Raji (cell line): Measurements from ENCODE around the gene SERP1.

Source experiments
- POLR2A ChIP-seq: IDR thresholded peaks from 2 replicates; pipeline ENCODE4 v1.6.1; 2011; ENCODE audit warnings: low read depth, low read length, control low read depth; ENCODE audit not compliant: insufficient read depth

SERP1 gene

DNA sequence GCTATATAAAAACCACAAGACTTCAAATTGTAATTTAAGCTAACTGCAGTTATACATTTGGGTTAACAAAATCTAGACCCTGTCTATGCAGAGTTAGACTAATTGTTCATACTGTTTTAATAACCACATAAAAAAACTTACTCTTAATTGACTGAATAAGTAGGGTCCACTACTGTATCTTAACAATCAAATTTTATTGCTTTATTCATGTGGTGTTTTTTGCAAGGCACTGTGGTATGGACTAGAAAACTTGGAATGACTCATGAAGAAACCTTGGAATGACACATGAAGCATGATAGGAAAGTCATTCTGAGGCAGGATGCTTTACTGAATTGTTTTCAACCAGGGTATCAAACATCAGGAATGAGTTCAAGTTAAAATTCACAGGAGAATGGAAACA lies 2.3 kb downstream of the SERP1 start:
- no peak for TF ChIP-seq POLR2A

DNA sequence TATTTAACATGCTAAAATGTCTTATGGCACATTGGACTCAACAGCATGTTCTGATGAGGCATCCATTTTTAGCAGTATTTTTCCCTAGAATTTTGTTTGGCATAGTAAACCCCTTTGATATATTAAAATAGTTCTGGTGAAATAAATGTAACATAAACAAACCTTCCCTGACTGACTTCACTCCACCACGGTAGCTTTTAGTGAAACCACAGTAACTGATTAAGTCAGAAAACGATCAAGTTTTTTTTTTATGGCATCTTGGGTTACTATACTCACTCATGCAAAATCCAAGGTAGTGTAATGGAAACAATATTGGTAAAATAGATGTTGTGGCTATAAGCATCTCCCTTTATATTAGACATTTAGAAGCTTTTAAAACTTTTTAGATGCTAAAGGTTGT lies 2.8 kb downstream of the SERP1 start:
- TF ChIP-seq POLR2A: no peak

DNA sequence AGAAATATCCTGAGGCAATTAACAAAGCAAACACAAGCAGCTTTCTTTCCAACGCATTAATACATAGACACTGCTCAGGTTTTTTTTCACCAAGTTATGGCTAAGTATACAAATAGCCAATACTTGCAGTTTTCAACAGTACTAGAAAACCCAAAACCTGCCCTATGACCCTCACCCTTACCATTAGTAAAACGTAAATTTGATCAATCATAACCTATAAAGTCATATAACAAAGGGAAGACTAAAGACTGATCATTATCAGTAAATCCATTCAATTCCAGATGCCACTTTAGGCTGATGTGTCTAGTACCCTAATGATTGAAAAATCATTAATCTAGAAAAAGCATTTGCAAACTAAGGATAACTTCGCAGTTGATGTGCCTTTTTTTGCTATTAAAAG lies 3.2 kb downstream of the SERP1 start:
- no peak for TF ChIP-seq POLR2A

DNA sequence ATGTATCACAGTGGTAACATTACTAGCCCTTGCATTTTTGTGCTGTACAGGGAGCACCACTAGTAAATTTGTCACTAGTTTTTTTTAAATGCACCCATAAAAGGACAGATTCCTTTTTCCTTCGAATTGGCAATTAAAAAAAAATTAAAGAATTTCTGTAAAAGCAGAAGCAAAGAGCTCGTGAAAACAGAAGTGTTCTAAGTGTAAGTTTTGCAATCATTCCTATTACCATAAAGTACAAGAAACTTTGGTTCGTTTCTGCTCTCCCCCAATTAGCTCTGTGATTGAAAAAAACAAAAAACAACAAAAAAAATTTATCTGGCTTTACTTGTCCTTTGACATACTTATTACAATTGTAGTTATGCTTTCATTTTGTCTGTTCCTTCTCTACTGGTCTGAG lies 5.3 kb downstream of the SERP1 start:
- no peak for TF ChIP-seq POLR2A

DNA sequence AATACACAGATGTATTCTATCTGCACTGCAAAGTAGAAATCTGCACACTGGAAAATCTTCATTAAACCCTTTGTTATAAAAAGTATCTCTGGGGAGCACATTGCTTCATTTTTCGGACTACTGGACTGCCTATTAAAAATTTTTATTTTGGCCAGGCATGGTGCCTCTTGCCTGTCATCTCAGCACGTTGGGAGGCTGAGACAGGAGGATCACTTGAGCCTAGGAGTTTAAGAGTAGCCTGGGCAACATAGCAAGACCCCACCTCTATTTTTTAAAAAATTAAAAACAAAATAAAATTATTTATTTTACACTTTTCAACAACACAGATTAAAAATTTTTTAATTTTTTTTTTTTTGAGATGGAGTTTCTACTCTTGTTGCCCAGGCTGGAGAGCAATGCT lies 6.0 kb downstream of the SERP1 start:
- TF ChIP-seq POLR2A: no peak

DNA sequence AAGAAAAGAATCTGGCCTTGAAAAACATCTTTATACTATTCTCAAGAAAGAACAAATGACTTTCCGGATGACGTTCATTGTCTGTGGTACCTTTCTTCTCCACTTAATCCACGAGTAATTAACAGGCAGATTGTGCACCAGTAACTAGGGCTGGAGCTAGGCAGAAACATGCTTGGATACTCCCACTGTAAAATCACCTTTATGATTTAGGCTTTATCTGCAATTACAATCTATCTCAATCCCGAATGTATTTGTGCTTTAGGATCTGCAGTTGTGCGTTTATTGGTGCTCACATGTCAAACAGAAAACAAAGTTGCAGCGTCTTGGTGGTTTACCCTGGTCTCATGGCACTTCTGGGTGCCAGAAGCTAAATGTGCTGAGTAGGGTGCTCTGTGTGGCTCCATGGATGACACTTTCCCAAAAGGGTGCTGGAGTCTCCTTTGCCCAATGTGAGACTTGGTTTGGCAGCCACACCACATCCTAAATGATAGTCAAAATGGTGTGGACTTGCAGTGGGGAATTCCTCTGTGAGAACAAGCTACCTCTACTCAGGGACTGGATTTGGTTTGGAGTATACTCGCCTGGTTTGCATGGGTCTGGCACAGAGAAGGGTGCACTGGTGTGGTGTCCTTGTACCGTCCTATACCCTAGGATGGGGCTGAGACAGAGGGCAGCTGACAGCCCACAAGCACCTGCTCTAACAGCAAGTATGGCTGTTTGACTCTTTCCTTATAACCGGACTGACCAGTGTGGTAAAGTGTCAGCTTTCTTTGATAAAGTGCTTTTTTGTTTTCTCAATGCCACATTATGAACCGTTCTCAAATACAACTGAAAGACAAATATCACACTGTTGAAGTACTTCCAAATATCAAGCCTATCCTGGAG lies 7.7 kb downstream of the SERP1 start:
- TF ChIP-seq POLR2A: no peak

DNA sequence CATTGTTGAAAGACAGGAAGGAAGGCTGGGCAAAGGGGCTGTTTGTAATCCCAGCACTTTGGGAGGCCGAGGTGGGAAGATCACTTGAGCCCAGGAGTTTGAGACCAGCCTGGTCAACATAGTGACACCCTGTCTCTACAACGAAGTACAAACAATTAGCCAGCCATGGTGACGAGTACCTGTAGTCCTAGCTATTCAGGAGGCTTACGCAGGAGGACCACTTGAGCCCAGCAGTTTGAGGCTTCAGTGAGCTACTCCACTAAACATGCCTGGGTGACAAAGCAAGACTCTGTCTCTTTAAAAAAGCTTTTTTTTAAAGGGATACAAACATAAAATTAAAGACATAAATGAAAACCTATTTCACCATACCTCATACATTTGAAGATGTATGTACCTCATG lies 11.1 kb downstream of the SERP1 start:
- no peak for TF ChIP-seq POLR2A

DNA sequence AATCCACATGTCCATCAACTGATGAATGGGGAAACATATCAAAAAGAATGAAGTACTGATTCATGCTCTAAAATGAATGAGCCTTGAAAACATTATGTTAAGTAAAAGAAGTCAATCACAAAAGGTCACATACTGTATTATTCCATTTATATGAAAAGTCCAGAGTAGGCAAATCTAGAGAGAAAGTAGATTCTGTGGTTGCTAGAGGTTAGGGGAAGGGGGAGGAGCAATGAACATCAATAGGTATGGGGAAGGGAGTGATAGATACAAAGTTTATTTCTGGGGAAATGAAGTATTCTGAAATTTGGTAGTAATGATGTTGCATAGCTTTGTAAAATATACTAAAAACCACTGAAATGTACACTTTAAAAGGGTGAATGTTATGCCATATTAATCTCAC lies 14.5 kb downstream of the SERP1 start:
- no peak for TF ChIP-seq POLR2A

DNA sequence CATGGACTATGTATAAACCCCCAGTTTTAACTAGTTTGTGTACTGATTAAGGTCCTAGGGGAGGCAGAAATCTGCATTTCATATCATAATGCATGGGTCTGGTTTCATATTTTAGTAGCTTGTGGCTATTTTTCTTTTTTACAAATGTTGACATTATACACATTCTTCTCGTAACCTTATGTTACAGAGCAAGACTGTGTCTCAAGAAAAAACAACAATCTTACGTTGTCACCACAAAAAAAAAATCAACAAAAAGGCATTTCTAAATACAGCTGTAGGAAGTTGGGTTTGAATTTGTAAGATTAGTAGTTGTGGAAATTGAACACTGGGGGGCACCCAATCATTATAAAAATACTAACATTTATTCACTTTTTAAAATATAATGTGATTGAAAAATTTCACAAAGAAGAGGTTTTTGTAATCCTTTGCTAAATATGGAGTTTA lies 17.9 kb downstream of the SERP1 start:
- no peak for TF ChIP-seq POLR2A

DNA sequence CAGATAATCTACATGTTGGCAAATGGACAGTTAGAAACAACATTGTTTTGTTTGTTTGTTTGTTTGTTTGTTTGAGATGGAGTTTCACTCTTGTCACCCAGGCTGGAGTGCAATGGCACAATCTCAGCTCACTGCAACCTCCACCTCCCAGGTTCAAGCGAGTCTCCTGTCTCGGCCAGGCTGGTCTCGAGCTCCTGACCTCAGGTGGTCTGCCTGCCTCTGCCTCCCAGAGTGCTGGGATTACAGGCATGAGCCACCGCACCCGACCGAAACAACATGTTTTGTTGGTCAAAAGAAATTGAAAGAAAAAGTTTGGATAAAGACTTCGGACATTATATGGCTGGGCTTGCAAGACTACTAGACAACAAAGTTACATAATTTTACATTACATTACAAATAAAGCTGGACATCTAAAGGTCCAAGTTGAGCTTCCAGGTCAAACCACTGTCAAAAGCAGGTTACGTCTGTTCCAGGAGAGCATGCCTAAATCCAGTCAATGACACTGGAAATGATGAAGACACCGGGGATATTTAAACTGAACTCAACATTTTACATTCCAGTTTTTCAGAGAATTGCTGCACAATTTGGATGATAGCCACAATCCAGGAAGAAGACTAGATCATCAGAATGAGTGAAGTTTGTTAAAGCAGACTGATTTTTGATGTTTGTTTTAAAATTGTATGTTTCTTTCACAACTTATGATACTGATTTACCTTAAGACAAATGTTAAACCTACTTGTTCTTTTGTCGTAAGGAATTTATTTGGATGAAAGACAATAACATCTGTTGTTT lies 18.6 kb downstream of the SERP1 start:
- TF ChIP-seq POLR2A: no peak

DNA sequence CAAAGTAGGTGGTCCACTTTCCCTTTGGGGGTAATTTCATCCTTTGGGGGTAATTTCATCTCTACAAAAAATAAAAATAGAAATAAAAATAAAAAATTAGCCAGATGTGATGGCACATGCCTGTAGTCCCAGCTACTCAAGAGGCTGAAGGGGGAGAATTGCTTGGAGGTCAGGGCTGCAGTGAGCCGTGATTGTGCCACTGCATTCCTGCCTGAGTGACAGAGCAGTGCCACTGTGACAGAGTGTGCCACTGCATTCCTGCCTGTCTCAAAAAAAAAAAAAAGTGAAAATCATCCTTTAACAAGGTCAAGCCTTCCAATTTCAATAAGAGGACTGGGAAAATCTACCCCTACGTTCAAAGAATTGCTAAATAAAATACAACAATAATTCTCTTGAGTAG lies 22.8 kb downstream of the SERP1 start:
- no peak for TF ChIP-seq POLR2A

DNA sequence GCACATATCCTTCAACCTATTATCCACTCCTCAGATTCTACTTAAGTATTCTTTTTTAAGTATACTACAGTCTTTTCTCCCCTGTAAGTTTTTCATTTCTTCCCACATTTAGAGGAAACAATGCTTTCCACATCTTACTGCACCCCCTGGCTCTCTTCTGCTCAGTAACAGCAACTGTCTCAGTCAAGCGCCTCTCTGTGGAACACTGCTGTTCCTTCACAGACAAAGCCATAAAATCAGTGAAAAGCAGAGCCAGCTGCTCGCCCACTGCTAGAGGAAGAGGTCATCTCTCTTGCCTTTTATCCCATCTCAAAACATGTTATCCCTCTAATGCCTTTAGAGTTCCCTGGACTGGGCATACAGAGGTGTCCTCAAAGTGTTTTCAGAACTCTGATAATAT lies 24.8 kb downstream of the SERP1 start:
- no peak for TF ChIP-seq POLR2A

DNA sequence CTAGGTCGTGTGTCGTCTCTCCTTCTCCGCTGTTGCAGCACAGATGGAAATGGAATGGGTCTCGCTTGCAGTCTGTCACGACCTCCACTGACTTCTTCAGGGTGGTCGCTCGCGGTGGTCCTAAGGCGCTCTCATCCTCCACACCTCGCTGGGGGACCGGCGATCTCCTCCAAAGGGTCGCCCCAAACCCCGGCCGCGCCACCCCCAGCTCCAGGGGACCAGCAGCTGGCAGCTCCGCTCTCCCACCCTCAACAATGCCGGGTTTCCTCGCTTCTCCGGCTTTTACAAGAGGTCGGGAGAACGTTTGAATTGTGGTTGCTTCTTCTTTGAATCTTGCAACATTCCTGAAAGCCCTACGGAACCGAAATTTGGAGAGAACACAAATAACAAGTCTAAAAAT lies 25.9 kb downstream of the SERP1 start:
- no peak for TF ChIP-seq POLR2A

DNA sequence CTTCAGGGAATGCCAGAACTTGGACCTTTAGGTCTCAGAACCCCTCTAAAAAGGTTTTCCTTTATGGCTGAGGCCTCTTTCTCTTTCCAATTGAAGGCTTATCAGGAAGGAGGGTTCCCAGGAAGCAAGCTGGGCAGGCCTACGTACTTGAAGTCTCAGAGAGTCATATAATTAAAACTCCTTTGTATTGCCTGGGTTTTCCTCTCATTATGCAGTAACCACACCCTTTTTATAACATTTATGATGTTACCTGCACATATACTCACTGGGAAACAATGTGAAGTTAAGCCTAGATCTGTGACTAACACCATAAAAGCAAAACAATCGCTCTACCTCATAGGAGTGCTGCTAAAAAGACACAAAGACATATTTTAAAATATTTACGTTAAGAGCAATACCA lies 27.3 kb downstream of the SERP1 start:
- no peak for TF ChIP-seq POLR2A

DNA sequence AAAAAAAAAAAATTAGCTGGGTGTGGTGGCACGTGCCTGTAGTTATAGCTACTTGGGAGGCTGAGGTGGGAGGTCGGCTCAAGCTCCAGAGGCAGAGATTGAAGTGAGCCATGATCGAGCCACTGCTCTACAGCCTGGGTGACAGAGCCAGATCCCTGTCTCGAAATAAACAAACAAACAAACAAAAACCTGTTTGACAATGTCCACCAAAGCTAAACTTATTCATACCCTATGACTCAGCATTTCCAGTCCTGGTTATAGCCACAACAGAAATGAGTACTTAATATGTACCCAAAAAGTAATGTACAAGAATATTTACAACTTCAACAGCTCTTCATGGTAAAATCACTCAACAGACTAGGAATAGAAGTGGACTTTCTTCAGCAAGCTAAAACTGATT lies 31.1 kb downstream of the SERP1 start:
- no peak for TF ChIP-seq POLR2A

DNA sequence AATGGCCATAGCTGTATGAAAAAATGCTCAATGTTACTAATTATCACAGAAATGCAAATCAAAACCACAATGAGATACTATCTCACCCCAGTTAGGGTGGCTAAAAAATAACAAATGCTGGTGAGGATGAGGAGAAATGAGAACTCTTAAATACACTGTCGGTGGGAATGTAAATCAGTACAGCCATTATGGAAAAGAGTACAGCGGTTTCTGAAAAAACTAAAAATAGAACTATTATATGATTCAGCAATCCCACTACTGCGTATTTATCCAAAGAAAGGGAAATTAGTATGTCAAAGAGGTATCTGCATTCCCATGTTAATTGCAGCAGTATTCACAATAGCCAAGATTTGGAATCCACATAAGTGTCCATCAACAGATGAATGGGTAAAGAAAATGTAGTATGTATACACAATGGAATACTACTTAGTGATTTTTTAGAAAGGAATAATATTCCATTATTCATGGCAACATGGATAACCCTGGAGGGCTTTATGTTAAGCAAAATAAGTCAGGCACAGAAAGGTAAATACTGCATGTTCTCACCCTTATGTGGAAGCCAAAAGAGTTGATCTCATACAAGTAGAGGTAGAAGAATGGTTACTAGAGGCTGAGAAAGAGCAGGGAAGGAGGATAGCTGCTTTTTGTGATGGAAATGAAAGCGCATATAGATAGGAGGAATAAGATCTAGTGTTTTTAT lies 35.0 kb downstream of the SERP1 start:
- TF ChIP-seq POLR2A: no peak
